Left lung (tissue), 10 donors: ENCODE results near the gene LRRC52. TPM values are rescaled to one million over a fixed set of nuclear protein-coding genes. Genes with fewer than 3 reads are reported as not detected.

Experiments
- ATAC-seq: fragments of 200-7000 bp; cut with Tn5 transposase; one replicate; pipeline ENCODE4 v1.9.1; 2020; ENCODE audit warnings: moderate library complexity
- DNase-seq, 4 donors: peaks; one replicate each; pipeline ENCODE4 v3.0.0-alpha.2; 2013 to 2020
- H3K27ac ChIP-seq, 2 donors: fragments of 200-600 bp; sonication (generic) in 1 of 2; one replicate each; pipeline versions ENCODE4 v1.5.0 to v1.8.0; 2020 to 2021
- H3K27me3 ChIP-seq, 2 donors: fragments of 200-600 bp; sonication (generic) in 1 of 2; one replicate each; pipeline versions ENCODE4 v1.5.0 to v1.8.0; 2020 to 2021
- H3K36me3 ChIP-seq, 2 donors: fragments of 200-600 bp; sonication (generic) in 1 of 2; one replicate each; pipeline versions ENCODE4 v1.5.0 to v1.8.0; 2020 to 2021
- H3K4me1 ChIP-seq, 2 donors: fragments of 200-600 bp; one replicate each; pipeline ENCODE4 v1.8.0; 2021
- H3K4me3 ChIP-seq, 2 donors: fragments of 200-600 bp; sonication (generic) in 1 of 2; one replicate each; pipeline versions ENCODE4 v1.5.0 to v1.8.0; 2020 to 2021; ENCODE audit warnings: mild to moderate bottlenecking in 1 of 2
- H3K9me3 ChIP-seq, 2 donors: fragments of 200-600 bp; sonication (generic) in 1 of 2; one replicate each; pipeline versions ENCODE4 v1.5.0 to v1.8.0; 2020 to 2021
- intact Hi-C, 2 donors: fragments of 100-400 bp; cut with DNase I; formaldehyde crosslinking; loops; one replicate each; pipeline versions ENCODE4 v1.11.2 to v1.14.2; 2022
- polyA plus RNA-seq, 6 donors: library from polyadenylated mRNA; unstranded; fragments of 120-200 nt; gene quantifications; one replicate each; pipeline ENCODE4 v1.2.1, GENCODE V29; 2013; ENCODE audit not compliant: insufficient read length in 6 of 6
- total RNA-seq, 2 donors: library from RNA; stranded (reverse); fragmentation: NEBNext Ultra II Directional; extraction: Animal tissue kit (Norgen Biotek cat#: 25700); gene quantifications; one replicate each; pipeline ENCODE4 v1.2.1, GENCODE V29; 2021
- TF ChIP-seq, protein P1 (sequence below), 2 donors: fragments of 200-600 bp; sonication (generic) in 1 of 2; IDR thresholded peaks; one replicate each; pipeline versions ENCODE4 v1.5.0 to v1.8.0; 2021; ENCODE audit warnings: antibody characterized with exemption in 2 of 2
- donor health status: DM: no; HTN: yes; CAD: no.
- donor health status: DM: no; HTN: no; CAD: no.

The LRRC52 gene
- total and polyA plus RNA-seq, 8 donors, result not detected

DNA sequence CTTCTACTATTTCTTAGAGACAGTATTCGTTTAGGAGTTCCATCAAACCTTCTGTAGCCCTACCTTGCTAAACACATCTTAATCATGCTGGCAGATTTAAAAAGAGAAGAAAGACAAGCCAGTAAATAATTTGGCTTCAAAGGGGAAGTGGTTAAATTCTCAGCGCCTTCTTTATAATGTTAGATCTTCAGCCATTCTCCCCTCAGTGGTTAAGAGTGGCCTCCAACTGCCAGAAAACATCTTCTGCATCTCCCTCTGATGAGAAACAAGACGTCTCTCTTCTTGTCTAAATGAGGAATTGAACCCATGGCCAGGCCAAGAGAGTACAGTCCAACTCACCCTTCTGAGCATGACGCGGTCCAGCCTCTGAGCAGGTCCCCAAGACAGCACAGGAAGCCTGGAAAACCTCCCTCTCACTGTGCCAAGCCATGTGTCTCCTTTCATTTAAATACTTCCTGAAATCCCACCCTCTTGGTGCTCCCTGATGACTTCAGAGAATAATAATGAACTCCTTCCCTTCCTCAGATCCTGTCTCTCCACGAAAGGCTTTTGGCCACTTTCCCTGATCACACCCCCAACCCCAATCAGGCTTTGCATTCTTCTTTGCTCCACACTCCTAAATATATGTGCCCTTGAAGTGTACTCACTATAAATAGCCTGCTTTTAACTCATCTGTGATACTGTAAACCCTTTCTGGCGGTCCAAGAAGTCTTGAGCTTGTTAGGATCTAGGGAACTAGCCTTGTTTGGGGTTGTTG lies 16.4 kb upstream of the LRRC52 start:
- DNase-seq (no peak), ATAC-seq (no peak)
- H3K4me1 ChIP-seq, result no peaks in the 10 kb centered on the region
- H3K27me3 ChIP-seq, result no peaks in the 10 kb centered on the region
- H3K4me3 ChIP-seq, result no peak overlapping the region
- no peaks in the 10 kb centered on the region for H3K36me3 ChIP-seq
- TF ChIP-seq, protein P1, sequence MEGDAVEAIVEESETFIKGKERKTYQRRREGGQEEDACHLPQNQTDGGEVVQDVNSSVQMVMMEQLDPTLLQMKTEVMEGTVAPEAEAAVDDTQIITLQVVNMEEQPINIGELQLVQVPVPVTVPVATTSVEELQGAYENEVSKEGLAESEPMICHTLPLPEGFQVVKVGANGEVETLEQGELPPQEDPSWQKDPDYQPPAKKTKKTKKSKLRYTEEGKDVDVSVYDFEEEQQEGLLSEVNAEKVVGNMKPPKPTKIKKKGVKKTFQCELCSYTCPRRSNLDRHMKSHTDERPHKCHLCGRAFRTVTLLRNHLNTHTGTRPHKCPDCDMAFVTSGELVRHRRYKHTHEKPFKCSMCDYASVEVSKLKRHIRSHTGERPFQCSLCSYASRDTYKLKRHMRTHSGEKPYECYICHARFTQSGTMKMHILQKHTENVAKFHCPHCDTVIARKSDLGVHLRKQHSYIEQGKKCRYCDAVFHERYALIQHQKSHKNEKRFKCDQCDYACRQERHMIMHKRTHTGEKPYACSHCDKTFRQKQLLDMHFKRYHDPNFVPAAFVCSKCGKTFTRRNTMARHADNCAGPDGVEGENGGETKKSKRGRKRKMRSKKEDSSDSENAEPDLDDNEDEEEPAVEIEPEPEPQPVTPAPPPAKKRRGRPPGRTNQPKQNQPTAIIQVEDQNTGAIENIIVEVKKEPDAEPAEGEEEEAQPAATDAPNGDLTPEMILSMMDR (IDR thresholded peaks at IDR 0.05), result no peak
- peaks cover 0 to 2% of the 10 kb centered on the region in 2 donors for H3K9me3 ChIP-seq
- intact Hi-C loops, result no loop called here
- no peak overlapping the region for H3K27ac ChIP-seq

DNA sequence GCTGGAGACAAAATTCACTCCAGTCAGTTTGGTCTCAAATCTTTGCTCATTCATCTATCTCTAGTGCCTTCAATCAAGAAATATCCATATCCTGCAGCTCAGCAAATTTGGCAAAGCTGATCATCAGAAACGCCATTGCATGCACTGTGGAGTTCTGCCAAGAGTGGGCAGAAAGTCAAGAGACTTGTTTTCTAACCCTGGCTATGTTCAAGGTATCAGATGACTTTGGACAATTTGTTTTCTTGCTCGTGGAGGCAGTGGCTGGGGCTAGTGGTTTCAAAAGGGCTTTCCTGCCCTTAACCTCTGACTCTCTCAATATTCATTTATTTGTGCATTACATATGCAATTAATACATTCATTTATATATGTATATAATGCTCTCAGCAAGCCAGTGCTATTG lies 12.8 kb upstream of the LRRC52 start:
- Histone ChIP-seq H3K36me3 (no peaks in the 10 kb centered on the region), H3K9me3 (no peaks in the 10 kb centered on the region), H3K27ac (no peak overlapping the region), H3K4me1 (no peaks in the 10 kb centered on the region), H3K4me3 (no peak overlapping the region), H3K27me3 (no peaks in the 10 kb centered on the region)
- TF ChIP-seq, protein P1 (IDR thresholded peaks at IDR 0.05), result no peak
- DNase-seq (no peak), ATAC-seq (no peak)
- intact Hi-C loops, result no loop called here

DNA sequence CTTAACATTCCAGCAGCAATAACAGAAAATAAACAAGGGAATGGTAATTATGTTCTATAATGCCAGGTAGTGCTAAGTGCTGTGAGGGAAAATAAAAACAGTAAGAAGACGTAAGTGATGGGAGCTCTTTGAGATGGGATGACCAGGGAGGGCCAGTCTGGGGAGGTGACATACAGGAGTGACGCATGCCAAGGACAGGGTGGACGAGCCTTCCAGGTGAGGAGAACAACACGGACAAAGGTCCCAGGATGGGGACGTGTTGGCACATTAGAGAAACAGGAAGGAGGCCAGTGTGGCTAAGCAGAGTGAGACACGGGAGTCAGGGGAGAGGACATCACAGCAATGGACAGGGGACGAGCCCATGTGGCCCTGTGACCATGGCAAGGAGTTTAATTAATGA lies 11.7 kb upstream of the LRRC52 start:
- ATAC-seq, result no peak
- H3K4me1 ChIP-seq, result no peaks in the 10 kb centered on the region
- DNase-seq, result no peak

DNA sequence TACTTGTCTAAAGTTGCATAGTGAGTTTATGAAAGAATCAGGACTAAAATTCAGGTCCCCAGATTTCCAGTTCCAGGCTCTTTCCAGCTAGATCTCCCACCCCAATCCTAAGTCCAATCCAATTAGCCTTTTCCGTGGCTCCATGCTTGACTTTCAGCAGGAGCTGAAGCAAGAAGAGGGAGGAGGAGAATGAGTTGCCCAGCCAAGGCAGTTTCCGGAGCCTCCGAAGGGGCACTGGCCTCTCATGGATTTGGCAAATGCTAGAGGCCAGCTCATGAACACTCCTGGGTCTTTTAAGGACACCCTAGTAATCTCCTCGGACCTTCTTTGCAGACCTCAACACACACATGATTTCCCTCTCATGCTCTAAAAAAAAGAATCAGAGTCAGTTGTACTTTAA lies 10.5 kb upstream of the LRRC52 start:
- intact Hi-C loops, result no loop called here
- H3K4me3 ChIP-seq, result no peak overlapping the region
- H3K27me3 ChIP-seq, result no peaks in the 10 kb centered on the region
- TF ChIP-seq, protein P1 (IDR thresholded peaks at IDR 0.05), result no peak
- H3K27ac ChIP-seq, result no peak overlapping the region
- no peaks in the 10 kb centered on the region for H3K4me1 ChIP-seq
- DNase-seq (no peak), ATAC-seq (no peak)
- no peaks in the 10 kb centered on the region for H3K9me3 ChIP-seq
- H3K36me3 ChIP-seq, result no peaks in the 10 kb centered on the region

More for the DNA sequence above, 11.7 kb upstream of the LRRC52 start:
- Histone ChIP-seq H3K27me3 (no peaks in the 10 kb centered on the region), H3K27ac (no peak overlapping the region), H3K9me3 (no peaks in the 10 kb centered on the region), H3K36me3 (no peaks in the 10 kb centered on the region), H3K4me3 (no peak overlapping the region)
- intact Hi-C loops, result no loop called here
- TF ChIP-seq, protein P1 (IDR thresholded peaks at IDR 0.05), result no peak

DNA sequence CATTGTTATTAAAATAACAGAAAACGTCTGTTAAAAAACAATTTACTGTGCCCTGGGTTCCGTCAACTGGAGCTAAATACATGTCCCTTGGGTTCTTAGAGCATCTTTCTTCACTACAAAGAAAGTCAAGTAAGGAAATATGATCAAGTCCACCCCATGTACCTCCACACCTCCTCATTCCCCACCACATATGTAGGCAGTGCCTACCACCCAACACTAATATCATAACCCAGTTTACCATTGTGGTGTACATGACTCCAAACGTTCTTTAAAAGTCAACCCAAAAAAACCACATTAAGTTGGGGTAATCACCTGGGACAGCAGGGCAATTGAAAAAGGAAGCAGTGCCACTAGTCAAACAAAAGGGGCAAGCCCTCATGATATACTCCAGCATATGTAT lies 7.8 kb upstream of the LRRC52 start:
- no peak for DNase-seq

More for the DNA sequence above, 7.8 kb upstream of the LRRC52 start:
- TF ChIP-seq, protein P1 (IDR thresholded peaks at IDR 0.05), result no peak
- Histone ChIP-seq H3K27ac (no peak overlapping the region), H3K27me3 (no peaks in the 10 kb centered on the region), H3K4me3 (no peak overlapping the region), H3K9me3 (no peaks in the 10 kb centered on the region), H3K4me1 (no peaks in the 10 kb centered on the region), H3K36me3 (no peaks in the 10 kb centered on the region)
- ATAC-seq, result no peak
- intact Hi-C loops, result no loop called here
